Measurements from ENCODE around the gene VPREB3.
A peak's percentile ranks its signal among the peaks of the same experiment; 100 is the strongest.

Gene VPREB3

DNA sequence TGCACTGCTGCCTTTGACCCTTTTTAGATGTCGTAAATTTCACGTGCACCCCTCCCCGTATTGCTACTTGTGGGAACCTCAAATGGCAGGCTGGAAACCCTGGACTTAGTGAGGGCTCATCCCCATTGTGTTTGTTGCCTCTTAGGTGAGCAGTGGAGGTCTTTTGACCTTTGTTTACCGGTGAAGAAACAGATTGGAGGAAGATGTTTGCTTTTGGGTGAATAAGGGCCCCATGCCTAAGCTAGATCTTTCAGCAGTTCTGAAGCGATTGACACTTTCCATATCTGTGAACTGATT lies 33.3 kb upstream of the VPREB3 start:
- Histone ChIP-seq H3F3A (ENCODE audit: insufficient read depth, low read length) (no peaks in the 10 kb centered on the region), H3K4me1 (ENCODE audit: insufficient read depth, low read length, severe bottlenecking) (peaks cover 34% of the 10 kb centered on the region), H3K79me2 (ENCODE audit: insufficient read depth, low read length) (peaks cover 47% of the 10 kb centered on the region), H3K4me2 (ENCODE audit: low read length) (peak overlapping the region; percentile 83), H4K20me1 (ENCODE audit: insufficient read depth, low read length) (no peaks in the 10 kb centered on the region), H2AFZ (ENCODE audit: low read length) (no peak overlapping the region), H3K36me3 (ENCODE audit: insufficient read depth, low read length) (peaks cover 14% of the 10 kb centered on the region), H3K9me2 (ENCODE audit: low read depth, low read length) (no peaks in the 10 kb centered on the region), H3K27me3 (ENCODE audit: insufficient read depth, low read length) (no peaks in the 10 kb centered on the region), H3K27ac (ENCODE audit: low read depth, low read length, poor library complexity, severe bottlenecking) (peak overlapping the region; percentile 6), H3K9me3 (ENCODE audit: low read length) (no peaks in the 10 kb centered on the region), H3K4me3 (ENCODE audit: low read depth, low read length, poor library complexity, severe bottlenecking) (peak overlapping the region; percentile 73), H3K9ac (ENCODE audit: low read length) (peak overlapping the region; percentile 90)
- no peak for TF ChIP-seq EZH2 (IDR thresholded peaks at IDR 0.05; ENCODE audit: borderline replicate concordance, low read length)
- TF ChIP-seq, protein P1, sequence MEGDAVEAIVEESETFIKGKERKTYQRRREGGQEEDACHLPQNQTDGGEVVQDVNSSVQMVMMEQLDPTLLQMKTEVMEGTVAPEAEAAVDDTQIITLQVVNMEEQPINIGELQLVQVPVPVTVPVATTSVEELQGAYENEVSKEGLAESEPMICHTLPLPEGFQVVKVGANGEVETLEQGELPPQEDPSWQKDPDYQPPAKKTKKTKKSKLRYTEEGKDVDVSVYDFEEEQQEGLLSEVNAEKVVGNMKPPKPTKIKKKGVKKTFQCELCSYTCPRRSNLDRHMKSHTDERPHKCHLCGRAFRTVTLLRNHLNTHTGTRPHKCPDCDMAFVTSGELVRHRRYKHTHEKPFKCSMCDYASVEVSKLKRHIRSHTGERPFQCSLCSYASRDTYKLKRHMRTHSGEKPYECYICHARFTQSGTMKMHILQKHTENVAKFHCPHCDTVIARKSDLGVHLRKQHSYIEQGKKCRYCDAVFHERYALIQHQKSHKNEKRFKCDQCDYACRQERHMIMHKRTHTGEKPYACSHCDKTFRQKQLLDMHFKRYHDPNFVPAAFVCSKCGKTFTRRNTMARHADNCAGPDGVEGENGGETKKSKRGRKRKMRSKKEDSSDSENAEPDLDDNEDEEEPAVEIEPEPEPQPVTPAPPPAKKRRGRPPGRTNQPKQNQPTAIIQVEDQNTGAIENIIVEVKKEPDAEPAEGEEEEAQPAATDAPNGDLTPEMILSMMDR (IDR thresholded peaks at IDR 0.05; ENCODE audit: low read length), result no peak

DNA sequence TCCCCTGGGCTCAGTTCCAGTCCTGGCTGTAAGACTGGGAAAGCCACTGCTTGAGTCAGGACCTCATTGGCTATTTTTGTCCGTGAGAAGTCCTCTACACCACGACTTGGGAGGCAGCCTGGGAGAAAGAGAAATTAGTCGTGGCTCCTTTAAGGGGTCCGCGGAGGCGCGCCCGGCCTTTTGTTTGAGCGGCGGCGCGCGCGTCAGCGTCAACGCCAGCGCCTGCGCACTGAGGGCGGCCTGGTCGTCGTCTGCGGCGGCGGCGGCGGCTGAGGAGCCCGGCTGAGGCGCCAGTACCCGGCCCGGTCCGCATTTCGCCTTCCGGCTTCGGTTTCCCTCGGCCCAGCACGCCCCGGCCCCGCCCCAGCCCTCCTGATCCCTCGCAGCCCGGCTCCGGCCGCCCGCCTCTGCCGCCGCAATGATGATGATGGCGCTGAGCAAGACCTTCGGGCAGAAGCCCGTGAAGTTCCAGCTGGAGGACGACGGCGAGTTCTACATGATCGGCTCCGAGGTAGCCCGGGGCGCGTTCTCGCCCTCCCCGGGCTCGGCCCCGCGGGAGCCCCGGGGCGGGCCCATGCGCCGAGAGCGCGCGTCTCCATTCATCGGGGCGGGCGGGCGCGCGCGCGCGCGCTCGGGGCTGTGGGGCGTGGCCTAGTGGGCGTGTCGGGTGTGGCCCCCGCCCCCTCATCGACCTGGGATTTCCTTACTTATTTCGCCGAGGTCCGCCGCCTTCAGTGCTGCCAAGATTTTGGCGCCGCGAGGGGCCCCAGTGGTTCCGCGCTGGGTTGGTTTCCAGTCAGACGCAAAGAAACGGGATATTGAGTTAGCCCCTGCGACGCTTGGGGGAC lies 32.8 kb upstream of the VPREB3 start, which contains the start of gene SMARCB1:
Gene SMARCB1 (plus strand): TSS at position 215 of the 848 bp plus-strand sequence. CDS start 204 bp downstream, at position 419.
- peaks cover 8% of the 10 kb centered on the region for H3K36me3 ChIP-seq (ENCODE audit: insufficient read depth, low read length)
- no peaks in the 10 kb centered on the region for H3F3A ChIP-seq (ENCODE audit: insufficient read depth, low read length)
- no peaks in the 10 kb centered on the region for H3K9me2 ChIP-seq (ENCODE audit: low read depth, low read length)
- H3K27me3 ChIP-seq (ENCODE audit: insufficient read depth, low read length), result no peaks in the 10 kb centered on the region
- H3K4me3 ChIP-seq (ENCODE audit: low read depth, low read length, poor library complexity, severe bottlenecking), result peak within 1 kb of the TSS; percentile 73
- H2AFZ ChIP-seq (ENCODE audit: low read length), result no peak within 1 kb of the TSS
- H3K9ac ChIP-seq (ENCODE audit: low read length), result peak within 1 kb of the TSS; percentile 90
- no peaks in the 10 kb centered on the region for H4K20me1 ChIP-seq (ENCODE audit: insufficient read depth, low read length)
- TF ChIP-seq, protein P1 (IDR thresholded peaks at IDR 0.05; ENCODE audit: low read length), result no peak
- TF ChIP-seq EZH2 (IDR thresholded peaks at IDR 0.05; ENCODE audit: borderline replicate concordance, low read length), result no peak
- peaks cover 45% of the 10 kb centered on the region for H3K79me2 ChIP-seq (ENCODE audit: insufficient read depth, low read length)
- no peaks in the 10 kb centered on the region for H3K9me3 ChIP-seq (ENCODE audit: low read length)
- peak within 1 kb of the TSS; percentile 81 for H3K27ac ChIP-seq (ENCODE audit: low read depth, low read length, poor library complexity, severe bottlenecking)
- peaks cover 34% of the 10 kb centered on the region for H3K4me1 ChIP-seq (ENCODE audit: insufficient read depth, low read length, severe bottlenecking)
- peak within 1 kb of the TSS; percentile 83 for H3K4me2 ChIP-seq (ENCODE audit: low read length)

DNA sequence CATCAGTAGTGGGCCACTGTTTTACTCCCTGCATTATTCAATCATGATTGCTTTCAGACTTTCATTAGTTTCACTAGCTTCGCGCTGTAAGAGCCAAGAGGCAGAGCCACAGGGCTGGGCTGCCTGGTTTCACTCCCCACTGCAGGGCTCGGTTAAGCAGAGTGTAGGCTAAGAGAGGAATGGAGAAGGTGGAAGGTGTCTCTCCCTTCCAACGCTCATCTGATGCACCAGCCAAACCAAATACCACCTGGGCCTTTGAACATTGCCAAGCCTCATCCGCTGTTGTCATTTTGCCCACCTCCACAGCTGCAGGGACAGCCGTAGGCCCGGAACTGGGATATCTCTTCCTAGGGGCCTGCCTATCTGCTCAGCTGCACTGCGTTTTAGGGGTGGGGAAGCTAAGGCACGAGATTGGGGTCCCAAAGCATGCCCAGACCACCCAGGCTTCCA lies 32.1 kb upstream of the VPREB3 start:
- peak overlapping the region; percentile 83 for H3K4me2 ChIP-seq (ENCODE audit: low read length)
- H3K4me1 ChIP-seq (ENCODE audit: insufficient read depth, low read length, severe bottlenecking), result peaks cover 34% of the 10 kb centered on the region
- peak overlapping the region; percentile 73 for H3K4me3 ChIP-seq (ENCODE audit: low read depth, low read length, poor library complexity, severe bottlenecking)
- no peaks in the 10 kb centered on the region for H3F3A ChIP-seq (ENCODE audit: insufficient read depth, low read length)
- no peaks in the 10 kb centered on the region for H3K9me2 ChIP-seq (ENCODE audit: low read depth, low read length)
- H3K9ac ChIP-seq (ENCODE audit: low read length), result peak overlapping the region; percentile 90
- H3K9me3 ChIP-seq (ENCODE audit: low read length), result no peaks in the 10 kb centered on the region
- TF ChIP-seq, protein P1 (IDR thresholded peaks at IDR 0.05; ENCODE audit: low read length), result no peak
- no peak for TF ChIP-seq EZH2 (IDR thresholded peaks at IDR 0.05; ENCODE audit: borderline replicate concordance, low read length)
- H3K79me2 ChIP-seq (ENCODE audit: insufficient read depth, low read length), result peaks cover 38% of the 10 kb centered on the region
- H3K27me3 ChIP-seq (ENCODE audit: insufficient read depth, low read length), result no peaks in the 10 kb centered on the region
- H3K36me3 ChIP-seq (ENCODE audit: insufficient read depth, low read length), result peaks cover 2% of the 10 kb centered on the region; the same call in 1 of the 2 replicates
- H4K20me1 ChIP-seq (ENCODE audit: insufficient read depth, low read length), result no peaks in the 10 kb centered on the region
- peak overlapping the region; percentile 81 for H3K27ac ChIP-seq (ENCODE audit: low read depth, low read length, poor library complexity, severe bottlenecking)
- no peak overlapping the region for H2AFZ ChIP-seq (ENCODE audit: low read length)
